ENCODE results near the gene SF3A1.

GRCh38 chr22:30348809-30349208, 7.9 kb downstream of the SF3A1 start:
- TF ChIP-seq, protein P1, sequence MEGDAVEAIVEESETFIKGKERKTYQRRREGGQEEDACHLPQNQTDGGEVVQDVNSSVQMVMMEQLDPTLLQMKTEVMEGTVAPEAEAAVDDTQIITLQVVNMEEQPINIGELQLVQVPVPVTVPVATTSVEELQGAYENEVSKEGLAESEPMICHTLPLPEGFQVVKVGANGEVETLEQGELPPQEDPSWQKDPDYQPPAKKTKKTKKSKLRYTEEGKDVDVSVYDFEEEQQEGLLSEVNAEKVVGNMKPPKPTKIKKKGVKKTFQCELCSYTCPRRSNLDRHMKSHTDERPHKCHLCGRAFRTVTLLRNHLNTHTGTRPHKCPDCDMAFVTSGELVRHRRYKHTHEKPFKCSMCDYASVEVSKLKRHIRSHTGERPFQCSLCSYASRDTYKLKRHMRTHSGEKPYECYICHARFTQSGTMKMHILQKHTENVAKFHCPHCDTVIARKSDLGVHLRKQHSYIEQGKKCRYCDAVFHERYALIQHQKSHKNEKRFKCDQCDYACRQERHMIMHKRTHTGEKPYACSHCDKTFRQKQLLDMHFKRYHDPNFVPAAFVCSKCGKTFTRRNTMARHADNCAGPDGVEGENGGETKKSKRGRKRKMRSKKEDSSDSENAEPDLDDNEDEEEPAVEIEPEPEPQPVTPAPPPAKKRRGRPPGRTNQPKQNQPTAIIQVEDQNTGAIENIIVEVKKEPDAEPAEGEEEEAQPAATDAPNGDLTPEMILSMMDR (IDR thresholded peaks at IDR 0.05 in 2 of 3, conservative IDR thresholded peaks at IDR 0.05 in 1 of 3; ENCODE audit: borderline replicate concordance in 1 of 3, insufficient read depth in 1 of 3, low read depth in 2 of 3, low read length in 2 of 3), result no peak
- no peak for TF ChIP-seq POLR2AphosphoS5 (IDR thresholded peaks at IDR 0.05; ENCODE audit: low read depth, low read length)
- TF ChIP-seq RAD21 (IDR thresholded peaks at IDR 0.05; ENCODE audit: low read depth), result no peak
- no peak for TF ChIP-seq EZH2 (IDR thresholded peaks at IDR 0.05)
- no peak for TF ChIP-seq CEBPB (IDR thresholded peaks at IDR 0.05; ENCODE audit: low read depth)
- TF ChIP-seq ZBTB33 (IDR thresholded peaks at IDR 0.05; ENCODE audit: extremely low read depth, insufficient replicate concordance, low read length), result no peak
